IMR-90 (cell line): ENCODE measurements around the gene OR13A1. TPM values are rescaled to one million over a fixed set of nuclear protein-coding genes. Genes with fewer than 3 reads are reported as not detected.

Experiments used
- ATAC-seq: fragments of 200-7000 bp; cut with Tn5 transposase; 2 replicates; pipeline ENCODE4 v1.9.1; 2020; ENCODE audit warnings: low read depth, mild to moderate bottlenecking, moderate library complexity
- BruUV-seq: library from RNA; stranded (reverse); fragments of 400-500 nt; replicated peaks from 2 replicates; lab custom pipeline; 2021; lab: Mats Ljungman, UMichigan
- CTCF ChIA-PET: fragments of 300-600 bp; formaldehyde crosslinking; extraction: SDS; loops from one replicate; lab custom pipeline; 2021; ENCODE audit warnings: antibody characterized with exemption; lab: Yijun Ruan, JAX
- POLR2A ChIA-PET: fragments of 300-600 bp; sonication (Branson Sonifier 250); formaldehyde crosslinking; loops from one replicate; lab custom pipeline; 2022; ENCODE audit warnings: antibody characterized with exemption; ENCODE audit not compliant: unreplicated experiment; lab: Charles Lee
- DNase-seq: peaks from one replicate; pipeline ENCODE4 v3.0.0; 2013
- H2AFZ ChIP-seq: replicated peaks from 2 replicates; pipeline ENCODE3; 2013; ENCODE audit warnings: low read length, mild to moderate bottlenecking; ENCODE audit not compliant: poor library complexity
- H2AK5ac ChIP-seq: 2 replicates; pipeline ENCODE4 v1.6.1; 2013; ENCODE audit warnings: low read depth, low read length, inconsistent platforms
- H2AK9ac ChIP-seq: replicated peaks from 2 replicates; pipeline ENCODE3; 2013; ENCODE audit warnings: mild to moderate bottlenecking, low read depth, low read length, moderate library complexity; ENCODE audit not compliant: poor library complexity
- H2BK120ac ChIP-seq: 2 replicates; pipeline ENCODE4 v1.6.1; 2013; ENCODE audit warnings: low read depth, low read length, inconsistent platforms
- H2BK15ac ChIP-seq: 3 replicates; pipeline ENCODE4 v1.6.1; 2013; ENCODE audit warnings: low read depth, low read length, inconsistent platforms
- H2BK20ac ChIP-seq: 2 replicates; pipeline ENCODE4 v1.6.1; 2013; ENCODE audit warnings: low read depth, mild to moderate bottlenecking, inconsistent platforms, low read length, moderate library complexity
- H2BK5ac ChIP-seq: 2 replicates; pipeline ENCODE4 v1.6.1; 2013; ENCODE audit warnings: mild to moderate bottlenecking, low read depth, low read length, inconsistent platforms; ENCODE audit not compliant: poor library complexity, severe bottlenecking
- H3K14ac ChIP-seq: replicated peaks from 2 replicates; pipeline ENCODE4 v1.6.1; 2013; ENCODE audit warnings: low read depth, low read length, inconsistent platforms
- H3K18ac ChIP-seq: 2 replicates; pipeline ENCODE4 v1.6.1; 2013; ENCODE audit warnings: low read depth, low read length, control low read depth
- H3K23ac ChIP-seq: 2 replicates; pipeline ENCODE4 v1.6.1; 2013; ENCODE audit warnings: low read depth, low read length, inconsistent platforms
- H3K27ac ChIP-seq: 2 replicates; pipeline ENCODE4 v1.5.1; 2013; ENCODE audit warnings: mild to moderate bottlenecking, control low read depth, low read length; ENCODE audit not compliant: insufficient read depth
- H3K27me3 ChIP-seq: 2 replicates; pipeline ENCODE4 v1.6.1; 2013; ENCODE audit warnings: low read length; ENCODE audit not compliant: control insufficient read depth, insufficient read depth
- H3K36me3 ChIP-seq: 2 replicates; pipeline ENCODE4 v1.6.1; 2013; ENCODE audit warnings: low read length, mixed read lengths; ENCODE audit not compliant: control insufficient read depth, insufficient read depth
- H3K4ac ChIP-seq: 2 replicates; pipeline ENCODE4 v1.6.1; 2013; ENCODE audit warnings: low read depth, low read length, inconsistent platforms
- H3K4me1 ChIP-seq: 2 replicates; pipeline ENCODE4 v1.6.1; 2013; ENCODE audit warnings: low read length, mixed read lengths; ENCODE audit not compliant: control insufficient read depth, insufficient read depth
- H3K4me2 ChIP-seq: 2 replicates; pipeline ENCODE4 v1.6.1; 2013; ENCODE audit warnings: low read depth, mild to moderate bottlenecking, control low read depth, low read length, moderate library complexity
- H3K4me3 ChIP-seq: 2 replicates; pipeline ENCODE4 v1.5.1; 2013; ENCODE audit warnings: low read depth, mild to moderate bottlenecking, control low read depth, low read length, moderate library complexity; ENCODE audit not compliant: insufficient read depth
- H3K56ac ChIP-seq: 2 replicates; pipeline ENCODE4 v1.6.1; 2013; ENCODE audit warnings: low read length, inconsistent platforms; ENCODE audit not compliant: insufficient read depth; ENCODE audit errors: extremely low read depth
- H3K79me1 ChIP-seq, 2 experiments: 2 replicates each; pipeline ENCODE4 v1.6.1; 2013; ENCODE audit warnings: low read length in 2 of 2, inconsistent platforms in 1 of 2, low read depth in 1 of 2
- H3K9ac ChIP-seq: 2 replicates; pipeline ENCODE4 v1.6.1; 2013; ENCODE audit warnings: low read depth, low read length, control low read depth
- H3K9me1 ChIP-seq: 2 replicates; pipeline ENCODE4 v1.6.1; 2013; ENCODE audit warnings: low read length, inconsistent platforms; ENCODE audit not compliant: insufficient read depth
- H3K9me3 ChIP-seq: 2 replicates; pipeline ENCODE4 v1.6.1; 2013; ENCODE audit warnings: low read length; ENCODE audit not compliant: control insufficient read depth, insufficient read depth
- H4K20me1 ChIP-seq: 2 replicates; pipeline ENCODE4 v1.6.1; 2013; ENCODE audit warnings: low read length, inconsistent platforms; ENCODE audit not compliant: insufficient read depth
- H4K5ac ChIP-seq: 2 replicates; pipeline ENCODE4 v1.6.1; 2013; ENCODE audit warnings: mild to moderate bottlenecking, low read depth, low read length, control low read depth
- H4K8ac ChIP-seq, 2 experiments: 2 replicates each; pipeline ENCODE4 v1.6.1; 2013; ENCODE audit warnings: low read depth in 2 of 2, low read length in 2 of 2, control low read depth in 1 of 2, inconsistent platforms in 1 of 2
- H4K91ac ChIP-seq: 2 replicates; pipeline ENCODE4 v1.6.1; 2013; ENCODE audit warnings: low read depth, low read length, inconsistent platforms; ENCODE audit not compliant: insufficient read depth
- BHLHE40 ChIP-seq: fragments of 150-350 bp; IDR thresholded peaks from 2 replicates; pipeline ENCODE4 v1.6.1; 2016; ENCODE audit warnings: mild to moderate bottlenecking, low read depth, low read length
- CEBPB ChIP-seq: IDR thresholded peaks from 2 replicates; pipeline ENCODE4 v1.6.1; 2012; ENCODE audit warnings: low read depth, low read length, improper control_type of control experiment
- CHD1 ChIP-seq: IDR thresholded peaks from 2 replicates; pipeline ENCODE4 v1.6.1; 2012; ENCODE audit warnings: low read depth, low read length, improper control_type of control experiment
- CTCF ChIP-seq: conservative IDR thresholded peaks from 2 replicates; pipeline ENCODE4 v1.5.1; 2012; ENCODE audit warnings: mild to moderate bottlenecking, low read depth, low read length, improper control_type of control experiment
- ELK1 ChIP-seq: fragments of 150-350 bp; IDR thresholded peaks from 2 replicates; pipeline ENCODE4 v1.6.1; 2016; ENCODE audit warnings: low read depth, mild to moderate bottlenecking, low read length, moderate library complexity, borderline replicate concordance
- FOS ChIP-seq: fragments of 150-350 bp; IDR thresholded peaks from 2 replicates; pipeline ENCODE4 v1.6.1; 2016; ENCODE audit warnings: low read depth, low read length
- MAZ ChIP-seq: IDR thresholded peaks from 2 replicates; pipeline ENCODE4 v1.6.1; 2012; ENCODE audit warnings: low read depth, mild to moderate bottlenecking, low read length, improper control_type of control experiment, moderate library complexity, borderline replicate concordance
- MXI1 ChIP-seq: IDR thresholded peaks from 2 replicates; pipeline ENCODE4 v1.6.1; 2012; ENCODE audit warnings: low read depth, mild to moderate bottlenecking, low read length, moderate library complexity, borderline replicate concordance
- NFE2L2 ChIP-seq: fragments of 150-350 bp; IDR thresholded peaks from 2 replicates; pipeline ENCODE4 v1.6.1; 2016; ENCODE audit warnings: low read depth, mild to moderate bottlenecking, low read length
- POLR2A ChIP-seq: IDR thresholded peaks from 2 replicates; pipeline ENCODE4 v1.6.1; 2012; ENCODE audit warnings: mild to moderate bottlenecking, low read depth, low read length
- RAD21 ChIP-seq: IDR thresholded peaks from 2 replicates; pipeline ENCODE4 v1.6.1; 2012; ENCODE audit warnings: low read length, improper control_type of control experiment
- RCOR1 ChIP-seq: IDR thresholded peaks from 2 replicates; pipeline ENCODE4 v1.6.1; 2012; ENCODE audit warnings: mild to moderate bottlenecking, low read length, improper control_type of control experiment; ENCODE audit not compliant: insufficient replicate concordance
- RFX5 ChIP-seq: IDR thresholded peaks from 2 replicates; pipeline ENCODE4 v1.8.0; 2012; ENCODE audit warnings: low read depth, mild to moderate bottlenecking, low read length, moderate library complexity
- SMC3 ChIP-seq: fragments of 150-350 bp; IDR thresholded peaks from 2 replicates; pipeline ENCODE4 v1.6.1; 2016; ENCODE audit warnings: low read depth, mild to moderate bottlenecking, antibody characterized with exemption, low read length, moderate library complexity
- USF2 ChIP-seq: fragments of 150-350 bp; IDR thresholded peaks from 2 replicates; pipeline ENCODE4 v1.6.1; 2017; ENCODE audit warnings: mild to moderate bottlenecking, antibody characterized with exemption, low read length, low read depth
- WGBS, 2 experiments: methylation state at CpG; one replicate each; pipeline versions ENCODE4 v1.1.5 to v1.1.7; 2013; ENCODE audit warnings: missing lambda C conversion rate in 2 of 2; ENCODE audit not compliant: insufficient read length in 1 of 2; ENCODE audit errors: extremely low coverage in 2 of 2; 5-methylcytosine and 5-hydroxymethylcytosine counted together
- dilution Hi-C: fragments of 300-500 bp; cut with HindIII; formaldehyde crosslinking; loops from one replicate; pipeline ENCODE4 v1.14.3; 2018; ENCODE audit warnings: low sequenced_read_pairs; ENCODE audit not compliant: unreplicated experiment
- in situ Hi-C: fragments of 300-500 bp; cut with MboI; formaldehyde crosslinking; loops from 3 replicates; pipeline ENCODE4 v1.14.3; 2019; ENCODE audit warnings: low sequenced_read_pairs, inconsistent platforms, mixed read lengths
- intact Hi-C: fragments of 100-400 bp; cut with micrococcal nuclease; formaldehyde crosslinking; loops from 2 replicates; pipeline ENCODE4 v1.10.0; 2022
- polyA plus RNA-seq, 3 experiments: library from polyadenylated mRNA; depleted of rRNA; stranded (reverse); fragments of >200 nt; gene quantifications; 2 replicates each; pipeline ENCODE4 v1.2.3, GENCODE V29; 2012; ENCODE audit warnings: low replicate concordance in 1 of 3
- total RNA-seq: library from RNA; depleted of rRNA; stranded (reverse); fragments of >200 nt; gene quantifications from 2 replicates; pipeline ENCODE4 v1.2.3, GENCODE V29; 2012

The OR13A1 gene
- total and polyA plus RNA-seq, 2 of the 4 experiments (the other 2 are of a cell fraction), result not detected

GRCh38 chr10:45325116-45325515 lies 9.7 kb upstream of the OR13A1 start:
- Histone ChIP-seq H2BK20ac (no peak overlapping the region), H4K20me1 (no peaks in the 10 kb centered on the region), H3K9me1 (no peaks in the 10 kb centered on the region), H3K14ac (no peak overlapping the region), H3K36me3 (no peaks in the 10 kb centered on the region), H3K4ac (no peak overlapping the region), H3K27me3 (no peaks in the 10 kb centered on the region), H3K56ac (no peak overlapping the region), H2AFZ (no peak overlapping the region), H3K23ac (no peak overlapping the region), H3K4me3 (no peak overlapping the region), H2BK15ac (no peak overlapping the region), H2AK9ac (no peak overlapping the region), H3K9ac (no peak overlapping the region), H3K27ac (no peak overlapping the region), H3K9me3 (no peaks in the 10 kb centered on the region), H2AK5ac (no peak overlapping the region), H4K5ac (no peak overlapping the region), H3K4me1 (no peaks in the 10 kb centered on the region), H3K18ac (no peak overlapping the region), H3K79me1 (no peaks in the 10 kb centered on the region), H4K91ac (no peak overlapping the region), H2BK120ac (no peak overlapping the region), H4K8ac (no peak overlapping the region), H2BK5ac (no peak overlapping the region), H3K4me2 (no peak overlapping the region)
- DNase-seq (no peak), ATAC-seq (no peak)
- no CpG with 5 or more reads among the region's 1 CpG for WGBS, 2 experiments
- ChIA-PET POLR2A (no interaction called here), CTCF (no interaction called here)
- TF ChIP-seq MXI1, result no peak
- TF ChIP-seq SMC3, result no peak
- no peak for TF ChIP-seq MAZ
- no peak for TF ChIP-seq USF2
- no peak for TF ChIP-seq CEBPB
- TF ChIP-seq RFX5, result no peak
- TF ChIP-seq CHD1, result no peak
- TF ChIP-seq CTCF, result no peak
- TF ChIP-seq POLR2A, result no peak
- no peak for TF ChIP-seq BHLHE40
- TF ChIP-seq RAD21, result no peak
- no peak for TF ChIP-seq NFE2L2
- TF ChIP-seq RCOR1, result no peak
- no peak for TF ChIP-seq FOS
- TF ChIP-seq ELK1, result no peak
- in situ Hi-C loops, result no loop called here
- dilution Hi-C loops, result no loop called here
- intact Hi-C loops, result no loop called here
- BruUV-seq, result no TSS peak
